HG03045 (cell line): ENCODE data around the gene TNS1.

Experiments used
- ATAC-seq: cut with Tn5 transposase; IDR thresholded peaks from one replicate; pipeline ENCODE4 v1.9.1; 2021; ENCODE audit warnings: mild to moderate bottlenecking, moderate library complexity; ENCODE audit not compliant: unreplicated experiment

The TNS1 gene

DNA sequence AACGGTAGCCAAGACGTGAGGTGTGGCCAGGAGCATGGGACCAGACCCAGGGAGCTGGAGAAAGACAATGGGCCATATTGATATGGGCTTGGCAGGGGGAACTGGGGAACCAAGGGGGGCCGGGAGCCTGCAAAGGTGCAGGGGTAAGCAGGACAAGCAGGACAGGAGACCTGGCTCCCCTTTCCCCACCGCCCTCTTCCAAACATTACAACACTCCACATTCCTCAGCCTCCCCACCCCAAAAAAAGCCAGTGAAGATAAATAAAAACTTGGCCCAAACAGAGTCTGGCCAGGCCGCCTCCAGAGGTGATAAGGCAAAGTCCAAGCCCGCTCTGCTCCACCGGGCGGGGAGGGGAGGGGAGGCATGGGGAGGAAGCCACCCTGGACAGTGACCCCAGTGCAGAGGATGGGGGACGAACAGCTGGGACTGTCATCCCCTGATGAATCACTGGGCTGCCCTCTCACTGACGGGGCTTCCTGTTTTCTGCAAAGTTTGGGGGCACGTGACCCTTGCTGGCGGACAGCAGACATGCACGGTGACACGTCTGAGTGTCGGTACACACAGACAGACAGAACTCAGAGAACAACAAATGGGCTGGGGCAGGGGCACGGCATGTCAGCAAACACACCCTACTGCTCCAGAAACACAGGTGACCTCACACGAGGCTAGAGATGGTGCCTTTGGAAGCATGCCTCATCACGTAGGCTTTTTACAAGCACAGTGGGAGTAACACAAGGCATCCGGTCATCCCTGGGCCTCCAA, 100.2 kb downstream of the TNS1 start:
- ATAC-seq: no peak

DNA sequence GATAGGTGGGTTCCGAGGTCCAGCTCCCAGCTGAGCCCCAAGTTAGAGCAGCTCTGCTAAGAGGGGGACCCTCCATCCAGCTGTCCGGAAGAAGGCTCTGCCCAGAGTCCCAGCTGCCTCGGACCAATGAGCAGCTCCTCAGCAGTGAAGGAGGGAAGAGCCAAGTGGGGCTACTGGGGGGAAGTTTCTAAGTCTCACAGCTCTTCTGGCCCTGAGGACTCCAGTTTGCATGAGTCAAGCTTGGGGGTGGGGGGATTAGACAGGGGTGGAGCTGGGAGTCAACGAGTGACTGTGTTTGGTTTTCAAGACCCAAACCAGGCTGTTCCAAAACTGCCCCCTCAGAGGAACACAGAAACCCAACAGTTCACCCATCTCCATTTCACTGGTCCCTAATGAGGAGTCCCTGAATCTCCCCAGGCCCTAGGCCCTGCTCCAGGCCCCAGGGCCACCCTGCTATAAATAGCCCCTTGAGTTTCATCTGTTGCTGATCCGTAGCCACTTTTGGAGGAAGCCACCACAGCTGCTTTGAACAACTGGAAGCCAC, 100.9 kb downstream of the TNS1 start:
- no peak for ATAC-seq

- no peak for ATAC-seq
Observed at GRCh38 chr2:217901400-217901799, 101.4 kb downstream of the TNS1 start.

GRCh38 chr2:217900780-217901360, 101.9 kb downstream of the TNS1 start:
- no peak for ATAC-seq

DNA sequence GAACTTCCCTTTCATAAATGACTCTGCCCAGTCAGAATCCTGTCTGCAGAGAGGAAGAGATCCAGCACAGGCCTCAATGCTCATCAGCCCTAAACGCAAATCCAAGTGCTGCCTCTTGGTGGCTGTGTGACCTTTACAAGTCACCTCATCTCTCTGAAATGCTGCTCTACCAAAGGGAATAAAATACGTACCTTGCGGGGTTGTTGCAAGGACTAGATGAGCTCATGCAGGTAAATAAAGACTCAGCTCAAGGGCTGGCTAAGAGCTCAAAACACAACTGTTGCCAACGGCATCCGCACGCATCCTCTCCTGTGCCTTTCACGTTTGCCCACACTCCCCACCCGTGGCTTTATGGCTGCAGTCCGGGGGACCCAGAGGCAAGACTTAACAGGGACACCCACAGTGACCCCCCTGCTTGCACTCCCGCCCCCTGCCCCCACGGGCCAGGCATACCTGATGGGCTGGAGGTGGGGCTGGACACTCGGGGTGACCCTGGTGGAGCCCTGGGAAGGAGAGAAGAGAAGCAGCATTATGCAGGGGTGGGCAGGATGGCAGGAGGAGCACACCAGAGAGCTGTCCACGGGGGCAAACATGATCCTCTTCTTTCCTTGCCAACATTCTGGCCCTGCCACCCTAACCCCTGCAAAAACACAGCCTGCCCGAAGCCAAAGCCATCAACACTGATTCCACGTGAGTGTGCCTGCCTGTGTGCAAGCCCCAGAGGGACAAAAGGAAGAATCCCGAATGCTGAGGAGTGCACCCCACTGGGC, 102.6 kb downstream of the TNS1 start:
- no peak for ATAC-seq

GRCh38 chr2:217899231-217900009, 103.4 kb downstream of the TNS1 start:
- ATAC-seq: peak; percentile 46

GRCh38 chr2:217897816-217898806, 104.7 kb downstream of the TNS1 start:
- no peak for ATAC-seq

GRCh38 chr2:217897091-217897715, 105.6 kb downstream of the TNS1 start:
- no peak for ATAC-seq

DNA sequence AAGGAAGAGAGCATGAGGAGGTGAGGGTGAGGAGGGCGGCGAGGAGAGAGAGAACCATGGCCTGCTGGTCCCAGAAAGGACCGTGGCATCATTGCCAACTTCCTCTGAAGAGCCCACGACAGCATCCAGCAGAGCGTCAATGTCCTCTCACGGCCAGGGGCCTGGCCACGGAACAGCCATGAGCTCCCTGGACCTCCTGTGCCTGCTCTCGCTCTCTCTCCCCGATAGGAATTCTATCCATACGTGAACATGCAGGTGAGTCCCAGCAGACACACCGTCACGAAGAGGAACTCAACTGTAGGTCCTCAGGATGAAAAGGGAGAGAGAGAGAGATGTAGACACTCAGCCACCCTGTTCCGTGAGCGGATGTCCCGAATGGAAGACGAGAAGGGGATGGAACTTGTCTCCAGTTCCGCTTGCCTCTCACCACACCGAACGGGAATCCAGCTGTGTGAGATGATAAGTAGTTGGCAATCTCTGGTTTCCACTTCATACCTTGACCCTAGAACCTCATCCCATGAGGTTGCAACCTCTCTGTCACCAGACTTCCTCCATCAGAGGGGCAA, 107.6 kb downstream of the TNS1 start:
- ATAC-seq: no peak

DNA sequence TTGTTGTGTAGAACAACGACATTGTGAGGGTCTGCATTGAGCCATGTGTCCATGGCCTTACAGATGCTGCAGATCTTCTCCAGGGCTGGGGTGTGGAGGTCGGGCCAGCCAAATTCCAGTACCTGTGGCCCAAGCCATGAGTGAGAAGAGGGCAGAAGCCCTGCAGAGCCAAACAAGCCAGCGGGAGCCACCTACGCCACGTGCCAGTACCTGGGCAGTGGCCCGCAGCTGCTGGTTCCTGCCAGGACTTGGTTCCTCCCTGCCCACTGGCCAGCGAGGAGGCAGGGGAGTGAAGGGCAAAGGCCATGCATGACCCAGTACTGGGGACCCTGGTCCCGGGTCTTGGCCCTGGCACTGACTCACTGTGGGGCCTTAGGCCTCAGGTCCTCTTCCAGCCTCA, 109.4 kb downstream of the TNS1 start:
- no peak for ATAC-seq

DNA sequence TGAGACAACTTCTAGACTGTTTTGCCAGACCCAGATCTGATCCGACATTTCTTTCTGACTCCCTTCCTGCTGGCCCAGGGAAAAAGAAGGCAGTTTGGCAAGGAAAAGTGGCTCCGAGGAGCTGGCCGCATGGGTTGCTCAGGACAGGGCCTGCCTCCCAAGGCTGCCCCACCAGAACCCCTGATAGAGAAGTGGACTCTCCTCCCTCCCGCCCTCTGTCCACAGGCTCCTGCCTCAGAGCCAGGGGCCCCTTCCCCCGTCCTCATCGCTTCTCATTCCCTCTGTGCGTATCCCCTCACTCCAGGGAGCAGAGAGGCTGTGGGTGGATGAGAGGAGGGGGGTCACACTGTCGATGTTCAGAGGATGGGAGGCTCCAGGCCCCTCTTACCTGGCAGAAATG, 110.2 kb downstream of the TNS1 start:
- no peak for ATAC-seq

- ATAC-seq: no peak
Observed at GRCh38 chr2:217890445-217890844, 112.3 kb downstream of the TNS1 start.

GRCh38 chr2:217889656-217890055, 113.1 kb downstream of the TNS1 start:
- no peak for ATAC-seq

DNA sequence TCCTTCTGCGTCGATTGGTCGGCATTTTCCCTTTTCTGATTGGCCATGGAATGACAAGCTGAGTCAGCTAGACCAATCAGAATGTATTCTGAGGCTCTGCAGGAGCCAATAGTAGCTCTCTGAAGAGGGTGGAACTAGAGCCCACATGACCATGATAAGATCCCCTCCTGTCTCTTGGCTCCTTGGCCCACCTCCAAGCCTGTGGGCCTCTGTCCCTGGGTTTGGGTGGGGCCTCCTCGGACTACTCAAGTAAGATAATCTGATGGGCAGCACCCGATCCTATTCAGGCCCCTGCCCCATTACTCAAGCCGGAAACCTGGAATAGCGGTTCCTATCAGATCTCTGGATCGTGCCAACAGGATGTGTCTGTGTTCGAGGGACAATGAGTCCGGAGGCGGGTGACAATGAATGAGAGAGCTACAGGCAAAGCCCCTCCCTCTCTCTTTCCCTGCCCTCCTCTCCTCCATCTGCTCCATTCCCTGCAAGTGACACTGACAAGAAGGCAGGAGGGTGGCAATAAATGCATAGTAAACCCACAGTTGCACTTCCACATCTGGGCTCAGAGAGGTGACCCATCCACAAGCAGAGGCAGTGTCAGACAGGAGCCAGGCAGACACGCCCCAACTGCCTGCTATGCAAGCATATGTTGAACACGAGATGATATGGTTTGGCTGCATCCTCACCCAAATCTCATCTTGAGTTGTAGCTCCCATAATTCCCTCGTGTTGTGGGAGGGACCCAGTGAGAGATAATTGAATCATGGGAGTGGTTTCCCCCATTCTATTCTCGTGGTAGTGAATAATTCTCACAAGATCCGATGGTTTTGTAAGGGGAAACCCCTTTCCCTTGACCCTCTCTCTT, 114.7 kb downstream of the TNS1 start:
- no peak for ATAC-seq

DNA sequence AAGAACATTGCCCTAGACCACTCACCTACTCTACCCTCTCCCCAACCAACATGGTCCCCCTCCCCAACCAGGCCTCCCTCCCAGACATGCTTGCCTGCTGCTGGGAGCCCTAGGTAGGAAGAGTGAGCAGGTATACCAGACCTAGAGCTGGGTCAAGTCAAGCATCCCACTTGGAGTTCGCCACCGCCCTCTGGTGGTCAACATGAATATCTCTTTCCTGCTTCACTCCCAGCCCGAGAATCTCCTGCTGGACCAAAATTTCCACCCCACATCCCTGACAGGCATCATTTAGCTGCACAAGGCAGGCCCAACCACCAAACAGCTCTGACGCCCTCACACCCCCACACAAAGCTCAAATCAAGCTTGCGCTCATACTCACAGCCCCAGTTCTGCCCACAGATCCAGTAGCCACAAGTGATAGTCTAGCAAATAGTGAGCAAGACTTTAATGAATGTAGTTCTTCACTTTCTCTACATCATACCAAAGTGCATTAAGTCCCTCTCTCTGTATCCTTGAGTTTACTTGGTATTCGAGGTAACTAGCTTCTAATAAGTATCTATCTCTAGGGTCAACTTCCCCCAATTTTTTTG, 116.0 kb downstream of the TNS1 start:
- ATAC-seq: peak; percentile 56

GRCh38 chr2:217886091-217886490, 116.7 kb downstream of the TNS1 start:
- no peak for ATAC-seq

- no peak for ATAC-seq
Observed at GRCh38 chr2:217884985-217885384, 117.8 kb downstream of the TNS1 start.

GRCh38 chr2:217880891-217881290, 121.9 kb downstream of the TNS1 start:
- ATAC-seq: no peak
